GM21447 (cell line): ENCODE data around the gene MPP4.

Experiments
- ATAC-seq: cut with Tn5 transposase; IDR thresholded peaks from one replicate; pipeline ENCODE4 v1.9.1; 2021; ENCODE audit not compliant: unreplicated experiment

Gene MPP4

DNA sequence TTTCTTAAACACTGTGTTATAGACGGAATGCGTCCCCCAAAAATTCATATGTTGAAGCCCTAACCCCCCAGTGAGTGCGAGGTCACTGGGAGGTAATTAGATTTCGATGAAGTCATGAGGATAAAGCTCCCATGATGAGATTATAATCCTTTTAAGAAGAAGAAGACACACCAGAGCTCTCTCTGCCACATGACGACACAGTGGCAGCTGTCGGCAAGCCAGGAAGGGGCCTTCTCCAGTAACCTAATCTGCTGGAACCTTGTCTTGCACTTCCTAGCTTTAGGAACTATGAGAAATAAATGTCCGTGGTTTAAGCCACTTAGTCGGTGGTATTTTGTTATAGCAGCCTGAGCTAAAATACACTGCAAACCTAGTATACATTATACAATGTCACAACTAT, 67.4 kb downstream of the MPP4 start:
- no peak for ATAC-seq

DNA sequence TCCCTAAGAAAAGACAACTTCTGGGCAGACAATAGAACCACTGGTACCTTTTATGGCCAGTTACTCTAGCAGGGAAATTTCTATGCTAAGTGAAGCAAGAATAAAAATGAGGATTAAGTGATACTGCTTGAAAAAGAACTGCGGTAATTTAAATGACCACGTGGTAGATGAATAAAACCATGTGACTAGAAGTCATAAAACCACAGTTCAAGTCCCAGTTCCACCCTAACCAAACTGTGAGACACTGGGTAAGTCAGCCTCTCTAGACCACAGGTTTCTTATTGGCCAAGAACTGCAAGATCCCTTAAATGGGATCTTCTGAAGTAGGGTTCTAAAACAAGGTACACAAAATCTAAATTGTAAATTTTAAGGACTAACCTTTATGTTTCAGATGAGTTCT, 67.9 kb downstream of the MPP4 start:
- no peak for ATAC-seq

DNA sequence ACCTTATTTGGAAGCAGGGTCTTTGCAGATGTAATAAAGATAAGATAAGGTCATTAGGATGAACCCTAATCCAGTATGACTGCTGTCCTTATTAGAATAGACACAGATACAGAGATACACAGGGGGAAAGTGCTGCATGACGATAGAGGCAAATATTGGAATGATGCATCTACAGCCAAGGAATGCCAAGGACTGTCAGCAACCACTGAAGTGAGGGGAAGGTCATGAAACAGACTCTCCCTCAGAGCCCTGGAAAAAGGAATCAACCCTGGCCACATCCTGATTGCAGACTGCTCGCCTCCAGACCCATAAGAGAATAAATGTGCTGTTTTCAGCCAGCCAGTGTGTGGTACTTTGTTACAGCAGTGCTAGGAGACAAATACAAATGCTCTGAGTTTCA, 69.9 kb downstream of the MPP4 start:
- no peak for ATAC-seq

DNA sequence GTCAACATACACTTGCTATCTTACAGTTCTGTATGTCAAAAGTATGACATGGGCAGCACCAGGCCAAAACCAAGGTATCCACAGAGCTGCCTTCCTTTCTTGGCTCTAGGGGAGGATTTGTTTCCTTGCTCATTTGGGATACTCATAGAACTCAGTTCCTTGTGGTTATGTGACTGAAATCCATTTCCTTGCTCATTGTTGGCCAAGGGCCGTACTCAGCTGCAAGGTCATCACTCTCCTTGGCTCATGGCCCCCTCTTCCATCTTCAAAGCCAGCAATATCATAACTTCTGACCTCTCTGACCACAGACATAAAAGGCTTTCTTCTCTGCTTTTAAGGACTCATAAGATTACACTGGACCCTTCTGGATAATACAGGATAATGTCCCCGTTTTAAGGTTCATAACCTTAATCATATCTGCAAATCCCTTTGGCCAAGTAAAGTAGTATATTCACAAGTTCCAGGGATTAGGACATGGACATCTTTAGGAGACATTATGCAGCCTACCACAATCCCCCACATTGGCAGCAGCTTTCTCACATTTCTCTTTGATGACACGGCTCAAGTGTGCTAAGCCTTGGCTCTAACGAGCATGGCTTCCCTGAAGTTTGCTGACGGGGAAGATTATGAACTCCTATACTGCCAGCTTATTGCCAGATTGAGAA, 76.0 kb downstream of the MPP4 start:
- ATAC-seq = no peak

DNA sequence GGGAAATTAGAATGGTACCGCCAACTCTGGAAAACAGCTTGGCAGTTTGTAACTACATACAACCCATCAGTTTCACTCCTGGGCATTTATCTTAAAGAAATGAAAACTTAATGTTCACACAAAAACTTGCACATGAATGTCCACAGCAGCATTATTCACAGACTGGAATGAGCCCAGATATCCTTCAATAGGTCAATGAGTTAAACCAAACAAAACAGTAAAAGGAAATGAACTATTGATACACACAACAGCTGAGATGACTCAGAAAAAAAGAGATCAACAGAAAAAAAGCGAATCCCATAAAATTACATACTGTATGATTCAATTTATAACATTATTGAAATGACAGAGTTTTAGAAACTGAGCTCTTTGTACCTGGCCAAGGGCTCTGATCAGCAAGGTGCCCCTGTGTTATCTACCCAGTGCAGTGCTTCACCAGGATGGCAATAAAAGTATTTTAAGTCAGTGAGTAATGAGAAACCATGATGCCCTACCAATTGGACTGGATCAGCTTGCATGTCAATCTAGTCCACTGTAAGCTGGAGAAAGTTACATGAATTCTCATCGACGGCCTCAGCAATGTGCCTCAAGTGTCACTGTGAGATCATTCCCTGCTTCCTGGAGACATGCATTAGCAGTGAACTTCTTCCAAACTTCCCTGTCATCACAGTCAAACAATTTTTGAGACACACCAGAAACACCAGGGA, 77.0 kb downstream of the MPP4 start:
- no peak for ATAC-seq

DNA sequence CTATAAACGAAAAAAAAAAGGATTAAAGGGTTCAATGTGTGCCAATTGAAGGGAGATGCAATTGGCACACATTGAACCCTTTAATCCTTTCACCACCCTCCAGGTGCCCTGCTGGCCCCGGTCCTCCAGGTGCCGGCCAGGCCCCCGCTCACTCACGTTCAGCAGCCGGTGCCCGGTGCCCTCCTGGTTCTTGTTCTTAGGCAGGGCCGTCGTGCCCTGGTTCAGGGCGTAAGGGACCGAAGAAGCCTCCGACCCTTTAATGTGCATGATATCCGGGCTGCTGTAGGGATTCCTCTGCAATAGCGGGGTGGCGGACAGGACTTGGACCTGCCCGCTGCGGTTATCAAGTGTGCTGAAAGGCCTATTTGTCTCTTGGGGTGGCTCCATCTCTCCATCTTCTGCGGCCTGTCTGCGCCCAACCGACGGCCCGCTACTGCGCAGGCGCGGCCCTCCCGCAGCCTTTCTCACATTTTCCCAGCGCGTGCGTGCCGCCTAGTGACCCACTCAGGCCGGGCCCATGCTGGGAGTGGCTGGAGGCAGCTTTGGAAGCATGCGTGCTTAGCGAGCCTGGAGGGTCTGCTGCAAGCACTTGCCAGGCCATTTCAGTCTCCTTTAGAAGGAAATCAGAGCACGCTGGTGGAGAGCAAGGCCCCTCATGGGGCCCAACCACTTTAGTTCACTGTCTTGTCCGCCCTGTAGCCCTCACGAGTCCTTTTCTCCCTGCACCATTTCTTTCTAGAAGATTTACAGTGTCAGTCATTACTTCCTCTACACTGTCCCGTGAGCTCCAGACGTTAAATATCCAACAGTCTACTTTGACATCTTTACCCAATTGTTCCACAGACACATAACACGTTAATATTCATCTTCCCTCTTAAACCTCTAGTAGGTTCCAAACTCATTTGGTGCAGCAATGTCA, 79.4 kb downstream of the MPP4 start:
- no peak for ATAC-seq

DNA sequence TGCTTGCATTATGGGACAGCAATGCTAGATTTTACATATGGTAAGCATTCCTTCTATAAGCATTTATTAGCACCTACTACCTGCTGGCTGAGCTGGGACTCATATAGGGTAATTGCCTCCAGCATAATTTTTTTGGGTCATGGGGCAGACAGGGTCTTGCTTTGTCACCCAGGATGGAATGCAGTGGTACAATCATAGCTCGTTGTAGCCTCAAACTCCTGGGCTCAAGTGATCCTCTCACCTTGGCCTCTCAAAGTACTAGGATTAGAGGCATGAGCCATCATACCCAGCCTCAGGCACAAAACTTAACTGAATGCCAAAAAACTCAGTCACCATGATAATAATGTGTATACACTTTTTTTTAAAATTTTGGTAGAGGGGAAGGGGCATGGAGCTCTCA, 90.4 kb downstream of the MPP4 start:
- no peak for ATAC-seq

DNA sequence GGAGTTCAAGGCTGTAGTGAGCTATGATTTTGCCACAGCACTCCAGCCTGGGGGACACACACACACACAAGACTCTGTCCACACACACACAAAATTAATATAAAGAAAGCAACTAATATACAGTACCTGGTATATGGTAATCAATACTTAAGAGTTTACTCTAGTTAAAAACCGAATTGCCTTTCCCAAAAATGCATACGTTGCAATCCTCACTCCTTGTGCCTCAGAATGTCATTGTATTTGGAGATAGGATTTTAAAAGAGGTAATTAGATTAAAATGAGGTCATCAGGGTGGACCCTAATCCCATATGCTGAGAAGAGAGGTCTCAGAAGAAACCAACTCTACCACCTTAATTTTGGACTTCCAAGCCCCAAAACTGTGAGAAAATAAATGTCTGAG, 90.9 kb downstream of the MPP4 start:
- no peak for ATAC-seq

DNA sequence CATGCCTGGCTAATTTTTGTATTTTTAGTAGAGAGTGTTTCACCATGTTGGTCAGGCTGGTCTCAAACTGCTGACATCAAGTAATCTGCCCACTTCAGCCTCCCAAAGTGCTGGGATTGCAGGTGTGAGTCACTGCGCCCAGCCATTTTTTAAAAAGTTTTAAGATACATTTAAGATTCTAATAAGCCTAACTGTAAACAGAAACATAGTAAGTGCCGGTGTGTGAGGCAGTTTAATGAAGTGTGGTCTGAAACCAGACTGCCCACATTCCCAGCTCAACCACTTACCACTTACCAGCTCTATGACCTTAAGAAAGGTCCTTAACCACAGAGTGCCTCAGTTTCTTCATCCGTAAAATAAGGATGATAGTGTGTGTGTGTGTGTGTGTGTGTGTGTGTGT, 97.5 kb downstream of the MPP4 start:
- ATAC-seq = no peak

DNA sequence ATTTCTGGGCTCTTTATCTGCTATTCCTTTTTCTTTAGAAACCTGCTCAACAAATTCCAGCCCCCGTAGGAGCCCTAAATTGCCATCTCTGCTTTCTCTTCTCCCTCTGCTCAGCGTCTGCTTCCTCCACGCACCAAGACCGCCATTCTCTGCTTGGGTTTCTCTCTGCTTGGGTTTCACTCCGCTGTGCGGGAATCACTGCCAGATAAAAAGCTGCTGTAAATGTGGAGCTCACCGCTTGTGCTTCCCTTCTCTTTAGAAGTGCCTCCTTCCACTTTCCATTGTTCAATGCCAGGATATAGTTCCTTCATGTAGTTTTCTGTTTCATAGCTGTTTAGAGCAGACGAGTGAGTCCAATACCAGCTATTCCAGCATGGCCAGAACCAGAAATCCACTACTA, 101.0 kb downstream of the MPP4 start:
- no peak for ATAC-seq
